SKM-1 (cell line): ENCODE data around the gene ATP8A2.
"Not testable (repeated sequence)": the region's sequence is repeated elsewhere in the genome, so short reads cannot be mapped to it uniquely, and the experiment has no call there.

Experiments
- DNase-seq: peaks from one replicate; lab custom pipeline; 2025; ENCODE audit not compliant: unreplicated experiment; lab: John Stamatoyannopoulos, UW

Gene ATP8A2

DNA sequence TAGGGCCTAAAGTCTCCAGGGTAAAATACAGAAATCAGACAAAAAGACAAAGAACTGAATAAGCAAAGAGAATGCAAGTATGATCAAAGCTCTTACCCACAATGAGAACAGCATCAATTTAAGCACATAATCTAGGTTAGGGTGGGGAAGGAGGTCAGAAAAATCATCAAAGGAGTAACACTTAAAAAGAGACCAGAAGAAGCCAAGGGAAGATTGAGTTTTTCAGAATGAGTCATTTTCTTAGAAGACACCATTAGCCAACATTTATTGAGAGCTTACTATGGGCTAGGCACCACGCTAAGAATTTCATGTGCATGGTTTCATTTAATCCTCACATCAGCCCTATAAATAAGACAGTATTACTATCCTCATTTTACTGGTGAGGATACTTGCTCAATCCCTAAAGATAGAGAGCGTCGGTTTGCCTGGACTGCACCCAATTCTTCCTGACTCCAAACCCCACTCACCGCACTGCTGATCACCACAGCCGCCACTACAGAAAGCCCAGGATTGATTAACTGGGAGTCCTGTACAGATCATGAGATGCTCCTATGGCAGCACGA is 681.7 kb downstream of the ATP8A2 start:
- no peak for DNase-seq

DNA sequence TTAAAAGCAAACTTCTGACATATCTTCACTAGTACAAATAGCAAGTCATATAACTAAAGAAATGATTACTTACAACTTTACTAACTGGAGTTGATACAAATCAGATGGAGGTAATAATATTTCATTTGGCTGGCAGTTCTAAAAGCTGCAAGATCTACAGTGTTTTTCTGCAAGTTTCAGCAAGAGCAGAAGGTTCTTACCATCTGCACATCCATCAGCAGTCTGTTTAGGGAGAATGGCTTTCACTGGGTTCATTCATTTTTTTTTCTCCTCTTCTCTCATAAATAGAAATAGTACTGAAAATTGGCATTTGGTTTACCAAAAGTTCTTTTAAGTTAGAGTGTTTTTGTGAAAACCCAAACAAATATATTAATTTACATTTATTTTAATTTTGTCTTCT is 683.1 kb downstream of the ATP8A2 start:
- DNase-seq, result no peak

DNA sequence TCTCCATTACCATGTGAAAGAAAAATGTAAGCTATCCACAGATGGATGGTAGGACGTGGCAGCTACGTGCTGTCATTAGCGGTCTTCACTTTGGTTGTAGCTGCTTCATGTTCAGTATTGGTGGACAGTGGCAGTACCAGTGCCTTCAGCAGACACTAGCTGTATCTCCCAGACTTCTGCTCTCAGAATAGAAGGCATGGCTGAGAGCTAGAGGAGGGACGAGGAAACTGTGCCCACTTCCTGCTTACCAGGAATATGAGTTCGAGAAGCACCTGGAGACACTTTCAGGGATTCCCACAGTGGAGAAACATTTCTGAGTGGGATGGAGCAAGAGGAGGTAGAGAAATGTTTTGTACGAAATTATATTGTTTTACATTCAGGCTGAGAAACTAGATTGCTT is 686.9 kb downstream of the ATP8A2 start:
- no peak for DNase-seq

DNA sequence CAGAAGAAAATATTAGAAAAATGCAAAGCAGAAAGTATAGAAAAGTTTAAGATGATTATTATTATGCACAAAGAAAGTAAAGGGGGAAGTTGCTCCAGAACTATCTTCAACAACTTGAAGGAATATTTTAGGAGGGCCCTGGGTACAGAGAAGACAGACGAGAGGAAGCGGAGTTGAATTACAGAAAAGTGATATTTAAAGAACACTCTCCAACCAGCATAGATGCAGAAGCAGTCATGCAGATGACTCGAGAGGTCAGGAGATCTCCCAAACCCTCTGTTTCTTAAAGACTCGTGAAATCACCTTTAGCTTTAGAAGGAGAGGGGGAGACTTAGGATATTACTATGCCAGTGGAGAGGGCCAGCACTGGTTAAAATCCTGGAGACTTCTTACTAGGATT is 688.6 kb downstream of the ATP8A2 start:
- no peak for DNase-seq

DNA sequence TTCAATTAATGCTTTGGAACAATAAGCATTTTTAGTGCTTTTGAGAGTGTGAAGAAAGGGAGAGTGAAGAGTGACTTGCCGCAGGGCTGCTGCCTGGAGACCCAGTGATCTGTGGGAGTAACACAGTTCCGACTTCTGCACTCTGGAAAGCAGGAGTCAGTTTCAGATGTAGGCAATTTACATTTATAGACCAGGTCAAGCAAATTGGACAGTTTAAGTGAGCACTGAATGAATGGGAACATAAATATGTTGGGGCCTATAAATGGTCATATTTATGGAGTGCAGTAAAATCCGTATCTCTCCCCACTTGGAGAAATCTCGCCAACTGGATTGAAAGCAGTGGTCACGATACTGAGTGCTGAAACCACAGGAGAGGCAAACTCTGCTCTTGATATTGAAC is 689.5 kb downstream of the ATP8A2 start:
- DNase-seq, result no peak

DNA sequence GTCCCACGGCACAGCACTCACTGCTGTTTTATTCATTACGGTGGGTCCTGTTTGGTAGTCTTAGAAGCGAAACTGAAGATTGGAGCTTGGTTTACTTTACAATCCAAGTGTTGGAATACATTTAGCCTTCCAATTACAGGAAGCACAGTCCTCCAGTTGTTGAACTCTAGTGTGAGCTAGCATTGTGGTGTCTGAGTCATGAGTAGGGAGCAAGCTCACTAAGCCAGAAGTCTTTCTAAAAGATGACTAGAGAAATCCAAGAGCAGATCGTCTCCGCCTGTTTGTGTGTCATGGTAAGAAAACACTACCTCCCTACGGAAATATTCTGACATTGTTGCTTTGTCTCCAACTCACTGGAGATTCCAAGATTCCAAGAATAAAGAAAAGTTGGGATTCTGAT is 690.2 kb downstream of the ATP8A2 start:
- DNase-seq, result no peak

DNA sequence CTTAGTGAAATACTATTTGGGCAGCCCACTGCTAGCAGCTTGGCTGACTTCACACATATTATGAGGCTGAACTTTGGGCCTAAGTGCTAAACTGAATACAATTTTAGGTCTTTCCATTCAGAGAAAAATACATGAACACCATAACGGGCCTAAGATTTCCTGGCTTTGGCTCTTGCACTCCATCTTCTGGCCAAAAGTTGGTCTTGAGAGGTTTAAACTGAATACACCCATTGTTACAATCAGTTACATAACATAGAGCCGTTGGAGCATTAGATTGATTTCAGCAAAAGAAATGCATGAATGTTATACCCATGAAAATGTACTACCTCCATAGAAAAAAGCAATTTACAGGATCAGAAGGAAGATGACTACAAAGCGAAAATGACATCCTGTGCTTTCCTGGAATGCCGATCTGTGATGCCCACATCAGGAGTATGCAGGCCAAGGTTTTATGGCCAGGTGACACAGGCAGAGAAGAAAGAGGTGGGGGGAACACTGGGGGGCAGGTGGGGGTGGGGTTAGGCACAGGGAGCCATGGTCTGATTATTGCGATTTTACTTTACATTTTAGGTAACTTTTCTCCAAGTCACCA is 691.2 kb downstream of the ATP8A2 start:
- peak; percentile 43 for DNase-seq

DNA sequence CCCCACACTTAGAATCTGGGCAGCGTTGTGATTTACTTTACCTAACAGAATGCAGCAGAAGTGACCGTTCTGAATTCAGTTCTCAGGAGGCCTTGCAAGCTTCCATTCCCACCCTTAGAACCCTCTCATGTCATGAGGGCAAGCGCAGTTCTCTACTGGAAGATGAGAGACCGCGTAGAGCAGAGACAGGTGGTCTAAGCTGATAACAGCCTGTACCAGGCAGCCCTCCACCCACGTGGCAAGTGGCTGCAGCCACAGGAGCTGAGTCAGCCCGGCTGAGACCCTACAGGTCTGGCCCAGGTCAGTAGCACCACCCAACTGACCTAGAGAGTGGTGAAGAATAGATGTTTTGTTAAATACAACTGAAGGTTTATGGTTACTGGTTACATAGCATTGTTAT is 694.7 kb downstream of the ATP8A2 start:
- not testable (repeated sequence) for DNase-seq

DNA sequence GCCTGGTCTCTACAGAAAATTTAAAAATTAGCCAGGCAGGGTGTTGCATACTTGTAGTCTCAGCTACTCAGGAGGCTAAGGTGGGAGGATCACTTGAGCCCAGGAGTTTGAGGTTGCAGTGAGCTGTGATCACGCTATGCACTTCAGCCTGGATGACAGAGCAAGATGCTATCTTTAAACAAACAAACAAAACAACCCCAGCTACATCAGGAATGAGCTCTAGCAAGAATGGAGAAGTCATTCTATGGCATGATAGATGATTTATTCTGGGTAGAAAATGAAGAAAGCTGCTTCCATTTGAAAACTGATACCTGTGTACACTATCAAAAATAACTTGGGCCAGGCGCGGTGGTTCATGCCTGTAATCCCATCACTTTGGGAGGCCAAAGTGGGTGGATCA is 695.8 kb downstream of the ATP8A2 start:
- no peak for DNase-seq

DNA sequence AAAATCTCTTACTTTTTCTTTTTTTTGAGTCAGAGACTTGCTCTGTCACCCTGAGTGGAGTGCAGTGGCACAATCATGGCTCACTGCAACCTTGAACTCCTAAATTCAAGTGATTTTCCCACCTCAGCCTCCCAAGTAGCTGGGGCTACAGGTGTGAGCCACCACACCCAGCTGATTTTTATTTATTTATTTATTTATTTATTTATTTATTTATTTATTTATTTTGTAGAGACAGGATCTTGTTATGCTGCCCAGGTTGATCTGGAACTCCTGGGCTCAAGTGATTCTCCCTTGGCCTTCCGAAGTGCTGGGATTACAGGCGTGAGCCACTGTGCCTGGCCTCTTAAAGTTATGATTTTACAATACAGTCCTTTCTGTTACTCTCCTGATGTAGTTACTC is 696.6 kb downstream of the ATP8A2 start:
- not testable (repeated sequence) for DNase-seq

DNA sequence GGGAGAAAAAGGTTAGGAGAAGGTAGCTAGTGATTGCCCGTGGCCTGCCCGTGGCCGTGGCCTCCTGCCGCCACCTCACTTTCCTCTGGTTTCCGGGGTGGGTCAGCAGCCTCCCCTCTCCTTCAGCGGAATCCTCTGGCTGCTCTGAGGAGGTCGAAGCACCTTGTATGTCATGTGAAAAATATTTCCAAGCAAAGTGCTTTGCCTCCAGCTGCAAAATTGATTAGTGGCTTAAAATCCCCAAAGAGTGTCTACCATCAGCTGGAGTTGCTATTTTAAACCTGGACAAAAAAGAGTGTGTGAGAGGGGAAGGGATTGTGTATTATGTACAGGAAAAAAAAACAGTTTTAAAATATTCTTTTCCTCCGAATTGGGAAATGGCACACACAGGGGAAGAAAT is 697.9 kb downstream of the ATP8A2 start:
- DNase-seq, result not testable (repeated sequence)

DNA sequence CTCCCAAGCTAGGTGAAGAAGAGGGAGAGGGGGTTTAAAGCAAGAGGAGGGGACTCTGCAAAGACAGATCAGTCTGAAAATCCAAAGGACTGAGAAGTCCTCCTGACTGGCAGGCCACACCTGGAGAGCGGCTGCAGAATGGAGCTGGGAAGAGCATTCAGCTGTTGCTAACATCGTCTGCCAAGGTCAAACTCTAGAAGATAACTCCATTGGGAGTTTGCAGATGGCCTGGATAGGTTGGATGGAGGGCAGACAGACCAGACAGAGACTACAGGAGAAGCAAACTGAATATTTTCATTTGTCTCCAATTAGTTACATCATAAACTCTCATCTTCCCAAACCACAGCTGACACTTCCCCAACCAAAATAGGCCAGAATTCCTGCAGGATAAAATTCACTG is 699.9 kb downstream of the ATP8A2 start:
- DNase-seq, result no peak

DNA sequence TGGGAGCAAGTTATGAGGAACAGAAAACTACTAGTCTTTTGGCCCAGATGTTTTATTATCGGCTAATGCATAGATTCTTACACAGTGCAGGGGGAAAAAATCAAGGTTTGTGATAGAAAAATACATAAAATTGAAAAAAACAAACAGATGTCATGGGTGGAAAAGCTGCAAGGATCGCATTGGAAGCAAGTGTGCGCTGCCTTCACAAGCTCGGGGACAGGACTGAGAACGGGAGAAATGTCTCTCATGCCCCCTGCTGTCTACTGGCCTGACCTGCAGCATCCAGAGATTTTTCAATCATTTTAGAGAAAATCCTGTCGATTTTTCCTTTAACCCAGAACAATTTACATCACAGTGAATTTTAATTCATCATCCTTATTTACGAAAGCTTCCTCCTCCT is 700.6 kb downstream of the ATP8A2 start:
- DNase-seq, result not testable (repeated sequence)

DNA sequence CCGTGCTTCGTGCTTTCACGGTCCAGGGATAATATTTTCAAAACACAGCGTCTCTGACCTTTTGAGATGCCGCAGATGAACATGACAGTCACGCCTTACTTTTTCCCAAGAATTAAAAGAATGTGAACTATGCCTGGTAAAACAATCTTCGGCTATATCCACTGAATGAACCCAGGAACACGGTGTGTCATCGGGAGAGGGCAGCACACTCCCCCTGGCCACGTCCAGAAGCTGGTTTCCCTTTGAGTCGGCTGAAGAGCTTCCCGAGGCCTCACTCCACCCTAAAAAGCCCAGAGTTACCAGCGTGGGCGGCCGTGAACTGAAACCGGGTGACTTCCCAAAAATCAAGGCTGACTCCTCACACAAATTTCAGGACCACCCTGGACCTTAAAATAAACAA is 702.9 kb downstream of the ATP8A2 start:
- DNase-seq, result no peak
